ENCODE data around the gene PIK3IP1. TPM values are rescaled to one million over a fixed set of nuclear protein-coding genes. Genes with fewer than 3 reads are reported as not detected.
"Not testable (repeated sequence)": the region's sequence is repeated elsewhere in the genome, so short reads cannot be mapped to it uniquely, and the experiment has no call there.

Gene PIK3IP1
- total RNA-seq, 1 experiment from 2014 or later = 0.47 TPM

GRCh38 chr22:31262312-31263133, 29.8 kb downstream of the PIK3IP1 start:
- Histone ChIP-seq H3K4me1 (peaks cover 6% of the 10 kb centered on the region; the same call in 1 of the 2 replicates), H3K9me3 (replicated peaks) (no peaks in the 10 kb centered on the region), H3K27ac (peak overlapping the region; percentile 62), H3K36me3 (peaks cover 12% of the 10 kb centered on the region; the same call in 1 of the 2 replicates), H3K27me3 (no peaks in the 10 kb centered on the region), H3K4me3 (no peak overlapping the region)
- peak; percentile 36 to 52 for DNase-seq

DNA sequence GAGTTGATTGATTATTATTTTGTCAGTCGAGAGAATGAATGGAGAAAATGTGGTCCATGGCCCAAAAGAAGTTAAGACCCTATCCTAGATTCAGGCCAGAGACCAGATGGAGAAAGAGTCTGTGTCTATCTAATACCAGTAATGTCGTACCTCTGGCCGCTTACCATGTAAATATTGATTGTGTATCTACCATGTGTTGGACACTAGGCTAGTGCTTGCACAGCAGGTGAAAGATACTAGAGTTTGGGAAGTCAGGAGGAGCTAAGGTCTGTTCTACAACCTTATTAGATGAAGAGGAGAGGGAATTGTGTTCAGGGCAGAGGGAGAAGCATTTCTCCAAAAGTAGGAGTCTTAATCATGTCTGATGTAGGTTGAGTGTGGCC, 31.8 kb downstream of the PIK3IP1 start:
- peaks cover 14% of the 10 kb centered on the region; the same call in 1 of the 2 replicates for H3K36me3 ChIP-seq
- peaks cover 6% of the 10 kb centered on the region; the same call in 1 of the 2 replicates for H3K4me1 ChIP-seq

GRCh38 chr22:31259798-31260473, 32.4 kb downstream of the PIK3IP1 start:
- Histone ChIP-seq H3K27ac (no peak overlapping the region), H3K4me1 (peaks cover 6% of the 10 kb centered on the region; the same call in 1 of the 2 replicates), H3K9me3 (replicated peaks) (no peaks in the 10 kb centered on the region), H3K36me3 (peaks cover 14% of the 10 kb centered on the region; the same call in 1 of the 2 replicates), H3K27me3 (no peaks in the 10 kb centered on the region), H3K4me3 (no peak overlapping the region)
- no peak for DNase-seq

More for the DNA sequence above, 31.8 kb downstream of the PIK3IP1 start:
- Histone ChIP-seq H3K9me3 (replicated peaks) (no peaks in the 10 kb centered on the region), H3K4me3 (no peak overlapping the region), H3K27ac (no peak overlapping the region), H3K27me3 (no peaks in the 10 kb centered on the region)
- DNase-seq = no peak

GRCh38 chr22:31253949-31254348, 38.3 kb downstream of the PIK3IP1 start:
- no peaks in the 10 kb centered on the region for H3K27me3 ChIP-seq
- H3K9me3 ChIP-seq (replicated peaks) = no peaks in the 10 kb centered on the region
- H3K36me3 ChIP-seq = peaks cover 6% of the 10 kb centered on the region; the same call in 1 of the 2 replicates
- no peak overlapping the region for H3K4me3 ChIP-seq
- DNase-seq = no peak
- H3K27ac ChIP-seq = no peak overlapping the region
- 0 out of 2 replicates have a peak, but pooled peaks cover 2% of the 10 kb centered on the region for H3K4me1 ChIP-seq

GRCh38 chr22:31250740-31251600, 41.3 kb downstream of the PIK3IP1 start:
- no peak overlapping the region for H3K4me3 ChIP-seq

DNA sequence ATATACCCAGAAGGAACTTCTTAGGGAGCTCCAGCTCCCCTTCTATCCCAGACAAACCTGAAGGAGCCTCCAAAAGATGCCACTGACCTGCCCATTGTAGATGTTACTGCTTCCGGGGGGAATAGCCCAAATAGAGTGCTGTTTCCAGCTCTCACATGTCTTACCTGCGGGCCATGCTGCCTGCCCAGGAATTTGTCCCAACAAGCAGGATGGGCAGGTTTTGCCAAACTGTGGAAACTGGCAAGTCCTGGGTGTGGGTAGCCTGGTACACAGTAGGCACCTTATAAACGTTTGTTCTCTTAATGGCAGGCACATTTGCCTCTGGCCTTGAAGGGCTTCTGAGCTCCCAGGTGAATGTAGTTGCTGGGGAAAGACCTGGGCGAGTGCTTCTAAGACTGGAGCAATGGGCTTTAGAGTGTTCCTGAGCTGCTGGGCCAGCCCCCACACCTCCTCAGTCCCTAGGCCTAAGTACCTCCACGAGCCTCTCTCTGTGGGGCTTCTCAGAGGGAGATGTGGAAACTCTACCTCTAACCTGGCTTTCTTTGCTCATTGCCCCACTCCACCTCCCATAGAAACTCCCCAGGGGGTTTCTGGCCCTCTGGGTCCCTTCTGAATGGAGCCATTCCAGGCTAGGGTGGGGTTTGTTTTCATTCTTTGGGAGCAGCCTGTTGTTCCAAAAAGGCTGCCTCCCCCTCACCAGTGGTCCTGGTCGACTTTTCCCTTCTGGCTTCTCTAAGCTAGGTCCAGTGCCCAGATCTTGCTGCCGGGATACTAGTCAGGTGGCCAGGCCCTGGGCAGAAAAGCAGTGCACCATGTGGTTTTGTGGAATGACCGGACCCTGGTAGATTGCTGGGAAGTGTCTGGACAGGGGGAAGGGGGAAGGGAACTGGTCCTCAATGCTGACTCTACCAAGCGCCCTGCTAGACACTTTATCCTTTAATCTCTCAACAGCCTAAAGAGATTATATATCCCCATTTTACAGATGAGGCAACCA, 43.0 kb downstream of the PIK3IP1 start:
- no peaks in the 10 kb centered on the region; the same call in 1 of the 2 replicates for H3K36me3 ChIP-seq
- H3K27me3 ChIP-seq = no peaks in the 10 kb centered on the region
- H3K9me3 ChIP-seq (replicated peaks) = no peaks in the 10 kb centered on the region
- peak overlapping the region; percentile 65 for H3K27ac ChIP-seq
- H3K4me3 ChIP-seq = peak overlapping the region; percentile 56
- peaks cover 15% of the 10 kb centered on the region for H3K4me1 ChIP-seq
- no peak for DNase-seq

More at GRCh38 chr22:31250740-31251600, 41.3 kb downstream of the PIK3IP1 start:
- DNase-seq = no peak
- H3K4me1 ChIP-seq = 0 out of 2 replicates have a peak, but pooled peaks cover 2% of the 10 kb centered on the region
- peaks cover 2% of the 10 kb centered on the region; the same call in 1 of the 2 replicates for H3K36me3 ChIP-seq
- no peak overlapping the region for H3K27ac ChIP-seq
- no peaks in the 10 kb centered on the region for H3K27me3 ChIP-seq
- no peaks in the 10 kb centered on the region for H3K9me3 ChIP-seq (replicated peaks)

GRCh38 chr22:31248138-31248745, 44.0 kb downstream of the PIK3IP1 start:
- H3K4me3 ChIP-seq = peak overlapping the region; percentile 56
- no peaks in the 10 kb centered on the region for H3K27me3 ChIP-seq
- H3K4me1 ChIP-seq = peaks cover 24% of the 10 kb centered on the region
- H3K36me3 ChIP-seq = no peaks in the 10 kb centered on the region; the same call in 1 of the 2 replicates
- H3K27ac ChIP-seq = peak overlapping the region; percentile 65
- H3K9me3 ChIP-seq (replicated peaks) = no peaks in the 10 kb centered on the region
- peak; percentile 88 to 90 for DNase-seq

DNA sequence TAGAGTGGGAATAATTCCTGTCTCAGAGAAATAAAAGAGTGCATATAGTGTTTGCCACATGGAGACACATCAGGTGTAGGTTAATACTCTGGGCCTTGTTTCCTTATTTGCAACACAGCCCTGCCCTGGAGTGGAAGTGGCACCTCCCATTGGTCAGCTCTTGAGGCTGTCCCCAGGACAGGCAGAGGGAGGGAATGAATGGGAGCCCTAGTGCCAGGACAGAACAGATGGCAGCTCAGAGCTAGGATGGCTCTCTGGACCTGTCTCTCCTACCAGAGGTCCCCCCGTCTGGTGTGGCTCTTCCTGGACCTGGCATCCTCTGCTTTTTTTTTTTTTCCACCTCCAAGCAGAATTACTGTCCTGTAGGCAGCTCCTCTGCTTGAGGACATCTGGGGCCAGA, 44.6 kb downstream of the PIK3IP1 start:
- H3K27me3 ChIP-seq = no peaks in the 10 kb centered on the region
- peaks cover 29% of the 10 kb centered on the region for H3K4me1 ChIP-seq
- no peaks in the 10 kb centered on the region; the same call in 1 of the 2 replicates for H3K36me3 ChIP-seq
- H3K4me3 ChIP-seq = peak overlapping the region; percentile 56
- H3K9me3 ChIP-seq (replicated peaks) = no peaks in the 10 kb centered on the region
- H3K27ac ChIP-seq = peak overlapping the region; percentile 65
- peak; percentile 15 to 50 for DNase-seq

DNA sequence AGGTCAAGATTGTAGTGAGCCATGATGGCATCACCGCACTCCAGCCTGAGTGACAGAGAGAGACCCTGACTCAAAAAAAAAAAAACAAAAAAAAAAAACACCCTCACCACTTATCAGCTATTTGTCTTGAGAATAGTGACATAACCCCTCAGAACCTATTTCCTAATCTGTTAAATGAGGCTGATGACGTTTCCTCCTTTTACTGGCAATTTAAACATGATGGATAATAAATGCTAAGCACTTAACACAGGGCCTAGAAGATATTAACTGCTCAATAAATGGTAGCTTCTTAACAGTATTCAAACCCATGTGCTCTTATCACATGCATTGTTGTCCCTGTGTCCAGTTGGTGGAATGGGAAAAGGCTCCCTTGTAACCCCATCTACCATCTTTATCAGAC, 45.6 kb downstream of the PIK3IP1 start:
- DNase-seq = no peak
- Histone ChIP-seq H3K27me3 (no peaks in the 10 kb centered on the region), H3K4me3 (no peak overlapping the region), H3K27ac (no peak overlapping the region), H3K4me1 (peaks cover 31% of the 10 kb centered on the region), H3K36me3 (peaks cover 3% of the 10 kb centered on the region; the same call in 1 of the 2 replicates), H3K9me3 (replicated peaks) (no peaks in the 10 kb centered on the region)

GRCh38 chr22:31245998-31246397, 46.3 kb downstream of the PIK3IP1 start:
- peaks cover 31% of the 10 kb centered on the region for H3K4me1 ChIP-seq
- H3K36me3 ChIP-seq; DNase-seq; H3K9me3 ChIP-seq (replicated peaks); H3K4me3 ChIP-seq; H3K27ac ChIP-seq; H3K27me3 ChIP-seq: not testable (repeated sequence)

DNA sequence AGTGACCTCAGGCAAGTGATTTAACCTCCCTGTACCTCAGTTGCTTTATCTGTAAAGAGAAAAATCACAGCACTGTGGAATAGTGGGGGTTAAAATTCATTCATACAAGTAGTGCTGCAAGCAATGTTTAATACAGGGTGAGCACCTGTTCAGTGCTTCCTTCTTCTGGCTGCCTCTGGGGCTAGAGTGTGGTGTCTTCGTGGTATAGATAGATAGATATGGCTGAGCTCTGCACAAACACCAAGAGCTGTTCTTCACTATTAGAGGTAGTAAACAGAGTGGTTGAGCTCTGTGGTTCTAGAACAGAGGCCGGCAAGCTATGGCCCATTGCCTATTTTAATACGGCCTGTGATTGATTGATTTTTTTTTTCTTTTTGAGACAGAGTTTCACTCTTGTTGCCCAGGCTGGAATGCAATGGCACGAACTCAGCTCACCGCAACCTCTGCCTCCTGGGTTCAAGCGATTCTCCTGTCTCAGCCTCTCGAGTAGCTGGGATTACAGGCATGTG, 47.3 kb downstream of the PIK3IP1 start:
- Histone ChIP-seq H3K27ac (peak overlapping the region; percentile 92), H3K4me1 (peaks cover 31% of the 10 kb centered on the region)

DNA sequence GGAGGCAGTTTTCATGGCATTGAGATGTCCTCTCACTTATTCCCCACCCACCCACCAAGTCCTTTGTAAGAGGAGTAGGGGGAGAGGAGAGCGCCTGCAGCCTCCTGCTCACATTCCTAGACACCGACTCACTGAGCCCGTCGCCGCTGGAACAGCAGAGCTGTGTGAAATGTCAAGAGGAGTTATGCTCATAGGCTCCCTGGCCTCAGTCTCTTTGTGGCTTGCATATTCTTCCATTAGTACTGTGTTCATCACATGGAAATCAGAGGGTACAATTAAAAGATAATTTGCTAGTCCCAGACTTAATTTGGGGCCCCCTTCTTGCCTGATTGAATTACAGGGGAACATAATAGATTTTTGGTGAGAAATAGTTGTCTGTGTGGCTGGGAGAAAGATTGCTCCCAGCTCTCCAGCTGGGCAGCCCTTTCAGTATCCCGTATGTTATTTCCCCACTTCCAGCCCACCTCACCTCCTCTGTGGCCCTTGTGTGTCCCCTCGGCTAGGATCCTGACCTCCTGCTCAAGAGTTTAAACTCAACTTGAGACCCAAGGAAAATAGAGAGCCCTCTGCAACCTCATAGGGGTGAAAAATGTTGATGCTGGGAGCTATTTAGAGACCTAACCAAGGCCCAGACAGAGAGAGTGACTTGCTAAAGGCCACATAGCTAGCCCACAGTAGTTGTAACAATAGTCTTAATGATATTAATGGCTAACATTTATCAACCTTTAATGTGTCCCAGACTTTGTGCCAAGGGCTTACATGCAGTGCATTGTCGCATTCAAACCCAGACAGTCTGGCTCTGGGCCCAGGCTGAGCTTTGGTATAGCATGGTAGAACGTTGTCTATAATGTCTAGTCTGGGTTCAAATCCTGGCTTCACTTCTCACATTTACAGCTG, 48.0 kb downstream of the PIK3IP1 start:
- no peaks in the 10 kb centered on the region for H3K27me3 ChIP-seq
- peaks cover 28% of the 10 kb centered on the region for H3K4me1 ChIP-seq
- H3K36me3 ChIP-seq = peaks cover 7% of the 10 kb centered on the region; the same call in 1 of the 2 replicates
- peak overlapping the region; percentile 92 for H3K27ac ChIP-seq
- no peak overlapping the region for H3K4me3 ChIP-seq
- no peaks in the 10 kb centered on the region for H3K9me3 ChIP-seq (replicated peaks)
- DNase-seq = peak; percentile 66 to 75

More for the DNA sequence above, 47.3 kb downstream of the PIK3IP1 start:
- Histone ChIP-seq H3K4me3 (no peak overlapping the region), H3K27me3 (no peaks in the 10 kb centered on the region), H3K36me3 (peaks cover 7% of the 10 kb centered on the region; the same call in 1 of the 2 replicates), H3K9me3 (replicated peaks) (no peaks in the 10 kb centered on the region)
- DNase-seq = peak in 1 of 2 experiments; percentile 10

Data from SJCRH30 (cell line).